ENCODE data around the gene CCBE1.

Gene CCBE1

DNA sequence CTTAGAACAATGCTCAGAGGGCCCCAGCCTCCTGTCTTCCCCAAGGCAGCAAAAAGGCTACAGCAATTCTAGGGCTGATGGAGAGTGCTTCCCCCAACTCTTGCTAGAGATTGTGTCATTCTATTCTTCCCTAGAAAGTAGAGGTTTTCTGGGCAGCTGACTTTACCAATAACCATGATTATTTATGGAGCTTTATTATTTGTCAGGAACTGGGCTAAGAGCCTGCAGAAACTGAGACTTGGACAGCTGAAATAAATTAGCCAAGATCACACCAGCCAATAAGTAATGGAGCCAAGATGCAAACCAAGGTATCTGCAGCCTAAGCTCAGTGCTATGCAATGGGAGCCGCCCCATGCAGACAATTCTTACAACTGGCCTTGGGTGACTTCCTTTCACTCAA is 84.8 kb downstream of the CCBE1 start:
- DNase-seq, result no peak

- DNase-seq, result no peak
Measured at GRCh38 chr18:59610546-59611140, 86.6 kb downstream of the CCBE1 start.

- no peak for DNase-seq
Measured at GRCh38 chr18:59609654-59610053, 87.6 kb downstream of the CCBE1 start.

DNA sequence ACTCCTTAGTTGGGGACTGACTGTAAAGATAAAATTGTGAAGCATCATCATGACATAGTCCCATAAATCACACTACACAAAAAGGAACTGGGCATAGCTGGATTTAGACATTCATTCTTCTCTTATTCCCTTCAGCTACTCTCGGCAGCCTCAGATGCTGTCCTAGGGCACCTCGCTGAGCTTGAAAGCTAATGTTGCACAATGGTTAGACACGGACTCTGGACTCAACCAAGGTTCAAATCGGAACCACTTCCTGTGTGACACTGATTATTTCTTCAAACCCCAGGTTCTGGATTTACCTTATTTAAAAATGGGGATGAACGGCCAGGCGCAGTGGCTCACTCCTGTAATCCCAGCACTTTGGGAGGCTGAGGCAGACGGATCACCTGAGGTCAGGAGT is 89.8 kb downstream of the CCBE1 start:
- DNase-seq, result no peak

- no peak for DNase-seq
Measured at GRCh38 chr18:59607078-59607379, 90.2 kb downstream of the CCBE1 start.

GRCh38 chr18:59606193-59607077 is 90.8 kb downstream of the CCBE1 start:
- no peak for DNase-seq

DNA sequence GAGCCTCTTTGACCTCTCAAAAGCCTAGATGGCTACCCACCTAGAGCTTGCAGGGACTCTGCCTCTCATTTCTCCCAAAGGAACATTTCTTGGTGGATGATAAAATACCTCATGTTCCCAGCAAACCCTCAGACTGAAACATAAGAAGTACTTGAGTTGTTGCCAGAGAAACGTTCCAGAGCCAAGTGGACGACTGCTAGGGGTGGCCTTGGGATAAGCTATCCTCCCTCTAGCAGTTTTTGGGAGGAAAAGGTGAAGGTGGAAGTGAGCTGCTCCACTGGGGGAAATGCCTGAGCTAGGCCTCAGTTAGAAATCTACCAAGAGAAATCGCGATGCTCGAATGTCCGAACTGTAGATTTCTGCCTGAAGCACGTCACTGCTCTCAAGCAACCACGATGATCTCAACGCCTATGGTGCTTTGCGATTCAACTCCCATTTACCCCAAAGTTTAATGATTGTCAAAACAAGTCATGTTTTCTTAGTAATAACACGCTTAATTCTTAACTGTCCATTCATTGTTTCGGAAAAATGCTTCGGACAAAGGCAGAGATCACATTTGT is 91.5 kb downstream of the CCBE1 start:
- no peak for DNase-seq

DNA sequence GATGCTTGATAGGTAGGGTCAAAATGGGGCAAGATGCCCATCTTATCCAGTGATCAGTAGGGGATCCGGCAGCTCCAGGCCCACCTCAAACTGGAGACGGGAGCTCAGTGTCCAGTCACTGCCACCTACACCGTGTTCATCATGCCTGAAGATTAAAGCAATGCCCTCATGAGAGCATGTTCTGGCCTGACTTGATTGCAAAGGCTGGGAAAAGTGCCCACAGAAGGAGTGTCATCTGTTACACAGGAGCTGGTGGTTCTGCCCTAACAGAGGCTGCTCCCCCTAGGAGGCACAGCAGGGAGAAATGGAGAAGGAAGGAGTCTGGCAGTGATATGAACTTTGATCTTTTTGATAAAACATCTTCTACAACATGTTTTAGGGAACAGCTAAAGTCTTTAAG is 92.3 kb downstream of the CCBE1 start:
- no peak for DNase-seq

- DNase-seq, result no peak
Measured at GRCh38 chr18:59597049-59597448, 100.2 kb downstream of the CCBE1 start.

DNA sequence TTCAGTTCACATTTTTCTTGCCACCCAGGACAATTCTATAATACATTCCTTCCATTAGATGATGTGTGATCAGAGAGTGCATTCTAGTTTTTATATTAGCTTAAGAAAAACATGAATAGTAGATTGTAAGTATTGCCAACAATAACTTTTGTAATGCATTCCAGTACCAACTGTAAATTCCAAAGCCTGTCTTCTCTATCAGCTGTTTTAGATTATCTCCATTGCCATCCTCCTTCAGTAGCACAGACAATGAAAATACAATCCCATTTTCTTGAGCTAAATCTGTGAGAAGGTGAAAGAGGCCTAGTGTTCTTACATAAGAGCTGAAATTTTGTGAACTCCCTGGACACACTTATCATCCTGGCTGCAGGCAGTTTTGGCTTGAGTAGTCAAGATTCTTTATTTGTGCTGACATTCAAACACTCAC is 103.9 kb downstream of the CCBE1 start:
- DNase-seq, result no peak

DNA sequence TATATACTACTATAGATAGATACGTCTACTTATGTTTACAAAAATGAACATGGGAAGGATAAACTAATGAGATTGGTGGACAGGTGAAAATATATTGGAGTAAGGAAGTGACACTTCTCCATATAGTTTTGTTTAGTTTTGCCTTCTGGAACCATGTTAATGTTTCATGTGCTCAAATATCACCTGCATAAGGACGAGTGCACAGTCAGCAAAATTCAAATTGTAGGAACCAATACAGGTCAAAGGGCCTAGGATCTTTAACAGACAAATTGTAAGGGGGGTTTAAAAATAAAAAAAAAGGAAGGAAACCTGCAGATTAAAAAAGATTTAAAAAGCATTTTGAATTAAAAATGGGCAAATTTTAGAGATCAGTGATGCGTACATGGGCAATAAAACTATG is 104.6 kb downstream of the CCBE1 start:
- no peak for DNase-seq

DNA sequence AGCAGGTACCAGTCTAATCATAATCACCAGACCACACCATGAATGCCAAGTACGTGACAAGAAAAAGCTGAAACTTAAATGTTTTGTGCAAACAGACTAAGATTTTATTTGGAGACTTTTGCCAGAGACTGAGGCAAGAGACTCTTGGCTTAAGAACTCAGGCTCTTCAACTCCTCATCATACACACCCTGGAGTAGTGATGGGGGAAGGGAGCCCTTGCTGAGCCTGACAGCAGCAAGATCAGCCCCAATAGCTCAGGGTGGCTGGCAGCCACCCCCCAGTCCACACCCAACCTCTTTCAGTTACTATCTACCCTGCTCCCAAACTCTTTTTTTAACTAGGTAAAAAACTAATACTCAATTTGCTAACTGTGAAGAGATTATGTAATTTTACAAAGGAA is 114.8 kb downstream of the CCBE1 start:
- no peak for DNase-seq

GRCh38 chr18:59579509-59579908 is 117.7 kb downstream of the CCBE1 start:
- no peak for DNase-seq

DNA sequence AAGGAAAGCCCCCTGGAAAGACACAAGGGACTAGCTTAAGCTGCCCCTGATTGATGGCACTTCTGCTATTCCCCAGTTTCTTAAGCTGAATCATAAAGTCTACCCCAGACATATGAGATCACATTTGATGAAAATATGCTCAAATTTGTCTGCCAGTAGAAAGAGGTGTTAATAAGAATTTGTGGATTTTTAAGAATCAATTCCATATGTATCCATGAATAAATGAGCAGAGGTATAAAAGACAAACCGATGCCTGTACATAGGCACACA is 119.9 kb downstream of the CCBE1 start:
- no peak for DNase-seq

DNA sequence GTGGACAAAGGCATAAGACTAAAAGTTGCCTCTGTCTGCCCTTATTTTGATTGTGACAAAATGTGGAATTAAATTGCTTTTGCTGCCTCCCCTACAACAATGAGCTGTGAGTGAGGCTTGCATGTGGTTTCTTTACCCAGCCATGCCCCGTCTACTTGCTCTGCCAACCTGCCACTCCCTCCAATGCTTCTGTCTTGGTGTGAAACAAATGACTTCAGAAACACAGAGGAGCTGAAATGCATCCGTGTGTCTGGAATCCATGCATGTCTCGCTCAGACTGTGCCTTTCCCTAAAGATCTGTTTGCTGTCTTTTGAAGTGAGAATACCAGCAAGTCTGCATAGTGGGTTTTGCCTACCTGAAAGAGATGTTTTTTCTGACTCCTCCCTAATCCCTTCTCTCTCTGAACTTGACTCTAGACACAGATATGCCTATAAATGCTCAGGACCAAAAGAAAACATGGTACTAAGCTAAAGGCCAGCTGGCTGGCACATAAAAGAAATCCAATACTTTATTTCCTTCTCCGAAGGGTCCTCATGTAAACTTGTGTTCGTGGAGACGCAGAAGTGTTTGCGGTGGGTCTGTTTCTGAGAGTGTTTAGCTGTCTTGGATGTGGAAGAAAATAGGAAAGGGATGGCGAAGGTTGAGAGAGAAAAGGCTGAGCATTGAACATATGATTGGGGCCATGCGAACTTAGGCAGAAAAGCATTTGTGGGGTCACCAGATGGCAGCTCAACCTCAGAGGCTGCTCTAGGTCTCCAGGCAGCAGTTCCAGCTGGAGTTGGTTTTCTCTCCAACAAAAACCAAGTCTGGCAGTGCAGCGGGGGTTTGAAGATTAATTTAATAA is 120.5 kb downstream of the CCBE1 start:
- no peak for DNase-seq

DNA sequence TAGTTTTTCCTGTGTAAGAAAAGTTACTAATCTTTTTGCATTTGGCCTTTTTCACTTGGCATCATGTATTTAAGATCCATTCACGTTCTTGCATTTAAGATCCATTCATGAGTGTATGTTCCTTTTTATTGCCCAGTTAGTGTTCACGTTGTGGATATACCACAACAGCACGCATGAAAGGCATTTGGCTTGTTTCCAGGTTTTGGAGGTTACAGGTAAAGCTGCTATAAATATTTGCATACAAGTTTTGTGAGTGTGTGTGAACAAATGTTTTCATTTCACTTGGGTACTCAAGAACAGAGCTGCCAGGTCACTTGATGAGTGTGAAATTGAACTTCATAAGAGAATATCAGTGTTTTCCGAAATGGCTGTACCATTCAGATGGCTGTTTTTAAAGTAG is 121.2 kb downstream of the CCBE1 start:
- DNase-seq, result no peak

DNA sequence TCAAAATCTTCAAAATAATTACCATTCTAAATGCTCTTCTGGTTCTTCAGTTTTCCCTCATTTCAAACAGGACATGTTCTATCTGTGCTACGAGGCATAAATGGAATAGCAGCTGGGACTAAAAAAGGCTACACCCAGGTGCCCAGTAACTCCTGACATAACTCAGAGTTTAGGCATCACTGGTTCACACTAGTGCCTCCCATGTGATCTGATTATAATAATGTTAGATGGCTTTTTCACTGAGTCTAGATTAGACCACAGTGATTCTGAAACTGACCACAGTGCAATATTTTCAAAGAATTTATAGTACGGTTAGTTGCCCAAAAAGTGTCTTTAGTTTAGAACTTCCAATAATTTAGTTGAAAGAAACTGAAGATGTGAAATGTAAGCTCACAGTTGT is 123.3 kb downstream of the CCBE1 start:
- DNase-seq, result no peak

DNA sequence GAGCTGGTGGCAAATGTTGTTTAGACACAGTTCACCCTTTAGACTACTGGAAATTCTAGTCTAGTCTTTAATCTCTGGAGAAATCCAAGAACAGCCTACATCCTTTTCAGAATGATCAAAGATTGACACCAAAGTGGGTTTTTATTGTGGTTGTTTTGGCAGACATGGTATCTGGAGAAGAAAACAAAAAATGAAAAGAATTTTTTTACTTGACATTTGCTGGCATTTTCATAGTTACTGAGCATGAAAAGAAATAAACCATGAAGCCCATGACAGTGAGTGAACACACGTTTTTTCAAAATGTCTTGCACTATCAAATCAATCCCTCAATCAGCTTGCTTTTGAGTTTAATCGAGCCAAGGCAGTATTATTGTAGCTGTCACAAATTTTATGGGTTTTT is 125.3 kb downstream of the CCBE1 start:
- DNase-seq, result no peak

- no peak for DNase-seq
Measured at GRCh38 chr18:59570796-59571195, 126.4 kb downstream of the CCBE1 start.

DNA sequence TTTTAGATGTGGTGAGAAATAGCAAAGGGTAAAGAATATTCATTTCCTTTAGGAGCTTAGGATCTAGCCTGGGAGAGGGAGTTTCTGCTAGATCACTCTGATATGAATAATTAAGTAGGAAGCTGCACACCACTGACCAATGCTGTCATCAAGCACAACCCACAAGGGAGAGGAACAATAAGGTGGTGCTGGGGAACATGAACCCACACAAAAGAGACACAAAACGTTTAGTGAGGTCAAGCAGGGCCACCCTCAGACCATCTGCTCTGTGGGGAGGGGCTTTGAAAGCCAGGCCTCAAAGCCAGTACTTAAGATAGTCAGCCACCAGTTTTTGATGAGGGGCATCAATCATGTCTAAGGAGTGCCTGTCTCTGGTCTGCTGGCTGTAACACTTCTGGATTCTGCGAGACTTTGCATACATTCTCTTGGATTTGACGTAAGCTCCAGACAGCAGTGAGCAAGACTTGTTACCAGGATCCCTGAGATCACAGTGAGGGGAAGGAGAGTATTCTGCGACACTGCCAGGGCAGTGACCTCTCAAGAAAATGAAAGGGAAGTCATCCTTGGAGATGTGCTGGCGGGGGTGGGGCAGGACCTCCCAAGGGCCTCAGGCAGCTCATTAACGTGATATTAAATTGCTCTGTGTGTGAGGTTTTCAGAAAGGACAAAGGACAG is 127.0 kb downstream of the CCBE1 start:
- DNase-seq, result no peak

- DNase-seq, result no peak
Measured at GRCh38 chr18:59569390-59569791, 127.8 kb downstream of the CCBE1 start.

DNA sequence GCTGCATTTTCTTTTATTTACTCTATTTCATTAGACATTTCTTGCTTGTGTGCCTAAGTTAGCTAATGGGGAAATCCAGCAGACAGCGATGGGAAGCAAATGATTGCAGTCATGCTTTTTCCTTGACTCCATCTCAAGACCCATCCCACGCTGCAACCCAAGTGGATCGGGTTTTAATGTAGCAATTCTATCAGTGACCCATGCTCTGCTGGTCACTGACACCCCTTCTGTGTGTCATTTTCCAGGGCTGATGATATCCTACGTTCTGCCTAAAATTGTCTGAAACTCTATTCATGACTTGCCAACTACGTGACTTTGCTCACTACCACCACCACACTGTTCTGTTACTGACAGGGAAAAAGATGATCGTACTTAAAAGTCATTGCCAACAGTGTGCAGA is 129.8 kb downstream of the CCBE1 start:
- no peak for DNase-seq

GRCh38 chr18:59566533-59566971 is 130.7 kb downstream of the CCBE1 start:
- DNase-seq, result no peak

Data from T1000 (cell line).